Measurements from ENCODE around the gene CD3G. TPM values are rescaled to one million over a fixed set of nuclear protein-coding genes. Genes with fewer than 3 reads are reported as not detected.

CD3G gene
- total RNA-seq, 4 donors from 2014 or later = 0.12 to 0.59 (median 0.37) TPM

- TF ChIP-seq CTCF (IDR thresholded peaks at IDR 0.05) = no peak
- no peak for TF ChIP-seq POLR2A (IDR thresholded peaks at IDR 0.05)
- intact Hi-C loops (cut with DNase I; ENCODE audit: low total_unique reads) = loop anchor here (10.0 kb wide), 1 partner anchor 122 kb away; no protein-coding TSS in a partner anchor
- H3K4me3 ChIP-seq (ENCODE audit: low read depth, poor library complexity, severe bottlenecking) = no peak overlapping the region
- DNase-seq (ENCODE audit: low spot score in 2 of 2) = no peak
- WGBS, 2 donors = 90 to 91% methylated on average over 3 of the region's 3 CpGs
These were observed 38.8 kb downstream of the CD3G start for GRCh38 chr11:118382954-118383353.

GRCh38 chr11:118383657-118384056, 39.5 kb downstream of the CD3G start:
- H3K4me3 ChIP-seq (ENCODE audit: low read depth, poor library complexity, severe bottlenecking) = no peak overlapping the region
- intact Hi-C loops (cut with DNase I; ENCODE audit: low total_unique reads) = loop anchor here (10.0 kb wide), 1 partner anchor 121 kb away; no protein-coding TSS in a partner anchor
- WGBS, 2 donors = 94 to 96% methylated on average over 3 of the region's 3 CpGs
- DNase-seq (ENCODE audit: low spot score in 2 of 2) = no peak
- TF ChIP-seq CTCF (IDR thresholded peaks at IDR 0.05) (no peak), POLR2A (IDR thresholded peaks at IDR 0.05) (no peak)

DNA sequence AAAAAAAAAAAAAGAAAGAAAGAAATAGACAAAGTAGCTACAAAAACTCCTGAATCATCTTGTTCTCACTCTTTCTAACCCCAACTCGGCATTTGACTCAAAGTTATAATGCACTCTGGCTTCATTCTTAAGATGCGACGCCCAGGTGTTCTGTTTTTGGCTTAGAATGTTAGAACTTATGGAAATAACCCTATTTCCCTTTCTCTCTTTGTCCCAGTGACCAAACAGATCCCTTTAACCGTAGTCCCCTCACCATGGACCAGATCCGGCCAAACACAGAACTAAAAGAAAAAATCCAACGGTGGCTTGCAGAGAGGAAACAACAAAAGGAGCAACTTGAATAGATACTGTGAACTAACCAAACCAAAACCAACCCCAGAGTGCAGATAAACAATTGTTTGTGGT, 52.0 kb downstream of the CD3G start:
- TF ChIP-seq CTCF (IDR thresholded peaks at IDR 0.05) (no peak), POLR2A (IDR thresholded peaks at IDR 0.05) (no peak)
- H3K4me3 ChIP-seq (ENCODE audit: low read depth, poor library complexity, severe bottlenecking) = no peak overlapping the region
- no peak for DNase-seq (ENCODE audit: low spot score in 2 of 2)
- 85 to 94% methylated on average over 6 of the region's 6 CpGs for WGBS, 2 donors
- intact Hi-C loops (cut with DNase I; ENCODE audit: low total_unique reads) = no loop called here

GRCh38 chr11:118397448-118397847, 53.3 kb downstream of the CD3G start:
- no peak for TF ChIP-seq POLR2A (IDR thresholded peaks at IDR 0.05)
- DNase-seq (ENCODE audit: low spot score in 2 of 2) = no peak
- intact Hi-C loops (cut with DNase I; ENCODE audit: low total_unique reads) = no loop called here
- H3K4me3 ChIP-seq (ENCODE audit: low read depth, poor library complexity, severe bottlenecking) = no peak overlapping the region

GRCh38 chr11:118398791-118399559, 54.8 kb downstream of the CD3G start:
- no peak for DNase-seq (ENCODE audit: low spot score in 2 of 2)
- TF ChIP-seq CTCF (IDR thresholded peaks at IDR 0.05) = no peak
- TF ChIP-seq POLR2A (IDR thresholded peaks at IDR 0.05) = no peak
- intact Hi-C loops (cut with DNase I; ENCODE audit: low total_unique reads) = no loop called here
- WGBS, 2 donors = 38 to 48% methylated on average over 3 of the region's 3 CpGs
- no peak overlapping the region for H3K4me3 ChIP-seq (ENCODE audit: low read depth, poor library complexity, severe bottlenecking)

DNA sequence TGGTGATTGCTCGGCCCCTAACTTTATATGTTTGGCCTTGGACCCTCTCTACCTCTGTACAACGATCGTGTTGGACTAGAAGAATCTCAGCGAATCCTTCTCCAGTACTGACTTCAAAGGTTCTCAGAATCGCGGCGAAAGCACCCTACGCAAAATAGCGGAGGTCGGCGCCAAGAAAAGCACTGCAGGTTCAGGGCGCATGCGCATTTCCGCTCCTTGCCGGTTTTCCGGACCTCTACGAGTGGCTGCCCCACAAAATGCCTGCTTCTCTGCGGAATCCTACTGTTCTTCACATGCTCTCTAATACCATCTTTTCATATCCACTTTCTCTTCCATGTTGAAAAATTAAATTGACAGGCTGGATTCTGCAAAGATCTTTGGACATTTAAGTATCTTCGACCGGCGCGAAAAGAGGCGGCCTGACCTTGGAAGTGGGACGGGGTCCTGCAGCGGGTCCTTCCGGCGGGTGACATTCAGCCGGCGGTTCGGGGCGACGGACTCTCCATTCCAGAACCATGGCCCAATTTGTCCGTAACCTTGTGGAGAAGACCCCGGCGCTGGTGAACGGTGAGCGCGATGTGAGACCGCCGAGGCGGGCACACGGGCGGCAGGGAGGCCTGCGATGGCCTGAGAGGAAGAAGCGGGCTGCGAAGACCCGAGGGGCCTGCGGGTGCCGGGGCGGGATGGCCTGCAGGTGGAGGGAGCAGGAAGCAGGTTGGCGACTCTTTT, 57.2 kb downstream of the CD3G start, which contains the start of gene ATP5MG:
ATP5MG (plus strand) TSS at position 456 of the 729 bp plus-strand sequence; CDS start at position 516, 60 bp downstream.
- intact Hi-C loops (cut with DNase I; ENCODE audit: low total_unique reads) = no loop called here
- peak within 1 kb of the TSS; percentile 99 for H3K4me3 ChIP-seq (ENCODE audit: low read depth, poor library complexity, severe bottlenecking)
- WGBS, 2 donors = 0% methylated on average over 51 of the region's 51 CpGs
- DNase-seq (ENCODE audit: low spot score in 2 of 2) = peak; percentile 82 to 97
- TF ChIP-seq POLR2A (IDR thresholded peaks at IDR 0.05) (no peak), CTCF (IDR thresholded peaks at IDR 0.05) (no peak)

Measured in lower leg skin (tissue), 4 donors.